Activated T-cell treated with anti-CD3 and anti-CD28 coated beads, Interleukin-2, amount 50 U/mL, for 24 hours (primary cell): ENCODE measurements around the gene LAMTOR4.

Source experiments
- DNase-seq: peaks from one replicate; pipeline ENCODE4 v3.0.0-alpha.2; 2020
- H3K27ac Mint-ChIP-seq: 2 replicates; pipeline ENCODE4 v1.8.0; 2020; ENCODE audit warnings: mild to moderate bottlenecking, mixed read lengths
- H3K27me3 Mint-ChIP-seq: 2 replicates; pipeline ENCODE4 v1.8.0; 2020; ENCODE audit warnings: mixed read lengths
- H3K36me3 Mint-ChIP-seq: 2 replicates; pipeline ENCODE4 v1.8.0; 2020; ENCODE audit warnings: low read depth, mixed read lengths
- H3K4me1 Mint-ChIP-seq: 2 replicates; pipeline ENCODE4 v1.8.0; 2020; ENCODE audit warnings: low read depth, mixed read lengths
- H3K4me3 Mint-ChIP-seq: 2 replicates; pipeline ENCODE4 v1.8.0; 2020; ENCODE audit warnings: mild to moderate bottlenecking, moderate library complexity, mixed read lengths
- H3K9me3 Mint-ChIP-seq: 2 replicates; pipeline ENCODE4 v1.8.0; 2020; ENCODE audit warnings: mixed read lengths

LAMTOR4 gene

DNA sequence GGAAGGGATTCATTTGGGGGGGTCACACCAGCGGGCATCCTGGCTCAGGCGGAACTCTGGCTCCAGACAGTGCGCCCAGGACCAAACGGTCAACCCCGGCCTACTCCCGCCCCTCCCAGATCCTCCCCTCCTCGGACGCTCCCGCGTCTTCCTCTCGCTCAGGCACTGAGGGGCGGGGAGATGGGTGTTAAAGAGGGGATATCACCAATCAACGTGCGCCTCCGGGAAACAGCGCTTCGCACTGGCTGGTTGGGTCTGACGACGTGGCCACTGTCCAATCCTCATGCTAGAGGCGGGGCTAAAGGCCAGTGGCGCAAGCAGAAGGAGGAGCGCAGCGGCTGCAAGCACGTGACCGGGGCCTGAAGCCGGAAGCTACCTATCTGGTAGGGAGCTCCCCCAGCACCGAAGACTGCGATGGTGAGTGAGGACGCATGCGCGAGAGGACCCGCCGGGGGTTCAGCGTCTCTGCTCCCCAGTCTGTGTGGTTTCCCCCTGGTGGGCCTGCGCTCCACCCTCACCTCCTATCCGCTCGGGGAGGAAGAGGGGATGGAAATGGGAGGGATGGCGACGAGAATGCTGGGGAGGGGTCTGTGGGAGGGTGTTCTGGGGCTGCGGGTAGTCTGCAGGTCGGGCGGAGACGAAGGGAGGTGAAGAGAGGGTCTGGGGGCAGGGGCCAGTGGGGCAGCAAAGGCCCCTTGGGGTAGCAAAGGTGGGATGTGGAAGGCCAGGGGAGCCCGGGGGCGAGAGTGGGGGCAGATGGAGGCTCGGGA is at the start of gene LAMTOR4:
Gene LAMTOR4 (plus strand): TSS at position 360 of the 770 bp plus-strand sequence. CDS start 55 bp downstream, at position 415.
- Mint-ChIP-seq H3K9me3 (no peaks in the 10 kb centered on the region), H3K4me1 (peaks cover 35% of the 10 kb centered on the region), H3K27ac (peak within 1 kb of the TSS; percentile 99), H3K27me3 (no peaks in the 10 kb centered on the region), H3K4me3 (peak within 1 kb of the TSS; percentile 99), H3K36me3 (peaks cover 40% of the 10 kb centered on the region)
- peak; percentile 95 for DNase-seq

DNA sequence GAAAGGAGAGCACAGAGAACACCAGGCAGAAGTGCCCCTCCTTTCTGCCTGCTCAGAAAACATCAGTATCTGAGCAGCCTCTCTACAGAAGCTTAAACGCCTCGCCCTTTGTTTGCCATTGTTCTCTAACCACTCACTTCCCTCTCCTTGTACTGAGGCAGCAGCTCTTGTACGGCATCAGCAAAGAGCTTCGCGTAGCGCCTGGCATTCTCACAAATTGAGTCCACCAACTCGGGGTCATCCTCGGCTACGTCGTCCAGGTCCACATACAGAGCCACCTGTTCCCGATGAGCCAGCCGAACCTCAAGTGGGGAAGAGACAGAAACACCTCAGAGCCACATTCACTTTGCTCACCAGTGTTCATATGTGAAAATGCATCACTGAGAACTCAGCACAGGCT is 49.3 kb upstream of the LAMTOR4 start:
- H3K27me3 Mint-ChIP-seq, result no peaks in the 10 kb centered on the region
- H3K4me1 Mint-ChIP-seq, result peaks cover 54% of the 10 kb centered on the region
- H3K9me3 Mint-ChIP-seq, result no peaks in the 10 kb centered on the region
- no peak for DNase-seq
- peaks cover 83% of the 10 kb centered on the region for H3K36me3 Mint-ChIP-seq
- H3K4me3 Mint-ChIP-seq, result peak overlapping the region; percentile 97
- H3K27ac Mint-ChIP-seq, result peak overlapping the region; percentile 99

DNA sequence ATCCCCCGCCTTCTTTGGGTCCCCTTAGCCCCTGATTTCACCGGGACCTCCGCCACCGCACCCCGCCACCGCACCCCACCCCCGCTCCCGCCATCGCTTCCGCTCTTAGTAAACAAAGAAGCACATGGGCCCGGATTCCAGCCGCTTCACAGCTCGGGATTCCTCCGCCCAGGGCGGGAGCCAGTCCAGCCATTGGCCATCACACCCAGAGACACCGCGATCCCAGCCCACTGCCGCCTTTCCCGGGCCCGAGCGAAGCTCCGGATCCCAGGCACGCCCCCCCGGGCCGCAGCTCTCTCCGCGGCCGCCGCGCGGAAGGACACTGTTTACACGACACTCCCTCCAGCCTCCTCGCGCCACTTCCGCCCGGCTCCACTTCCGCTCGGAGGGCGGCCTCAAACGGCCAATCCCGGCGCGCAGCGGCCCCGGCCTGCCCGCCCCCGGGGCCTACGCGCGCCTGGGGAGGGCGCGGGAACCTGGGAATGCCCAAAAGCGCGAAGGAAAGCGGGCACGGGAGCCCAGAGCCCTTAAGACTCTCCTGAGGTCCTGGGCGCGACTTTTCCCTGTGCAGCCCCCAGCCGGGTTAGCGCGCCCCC is 48.2 kb upstream of the LAMTOR4 start:
- peak; percentile 92 for DNase-seq
- H3K4me1 Mint-ChIP-seq, result peaks cover 50% of the 10 kb centered on the region
- H3K27ac Mint-ChIP-seq, result peak overlapping the region; percentile 99
- H3K9me3 Mint-ChIP-seq, result no peaks in the 10 kb centered on the region
- no peaks in the 10 kb centered on the region for H3K27me3 Mint-ChIP-seq
- H3K36me3 Mint-ChIP-seq, result peaks cover 82% of the 10 kb centered on the region
- peak overlapping the region; percentile 97 for H3K4me3 Mint-ChIP-seq

DNA sequence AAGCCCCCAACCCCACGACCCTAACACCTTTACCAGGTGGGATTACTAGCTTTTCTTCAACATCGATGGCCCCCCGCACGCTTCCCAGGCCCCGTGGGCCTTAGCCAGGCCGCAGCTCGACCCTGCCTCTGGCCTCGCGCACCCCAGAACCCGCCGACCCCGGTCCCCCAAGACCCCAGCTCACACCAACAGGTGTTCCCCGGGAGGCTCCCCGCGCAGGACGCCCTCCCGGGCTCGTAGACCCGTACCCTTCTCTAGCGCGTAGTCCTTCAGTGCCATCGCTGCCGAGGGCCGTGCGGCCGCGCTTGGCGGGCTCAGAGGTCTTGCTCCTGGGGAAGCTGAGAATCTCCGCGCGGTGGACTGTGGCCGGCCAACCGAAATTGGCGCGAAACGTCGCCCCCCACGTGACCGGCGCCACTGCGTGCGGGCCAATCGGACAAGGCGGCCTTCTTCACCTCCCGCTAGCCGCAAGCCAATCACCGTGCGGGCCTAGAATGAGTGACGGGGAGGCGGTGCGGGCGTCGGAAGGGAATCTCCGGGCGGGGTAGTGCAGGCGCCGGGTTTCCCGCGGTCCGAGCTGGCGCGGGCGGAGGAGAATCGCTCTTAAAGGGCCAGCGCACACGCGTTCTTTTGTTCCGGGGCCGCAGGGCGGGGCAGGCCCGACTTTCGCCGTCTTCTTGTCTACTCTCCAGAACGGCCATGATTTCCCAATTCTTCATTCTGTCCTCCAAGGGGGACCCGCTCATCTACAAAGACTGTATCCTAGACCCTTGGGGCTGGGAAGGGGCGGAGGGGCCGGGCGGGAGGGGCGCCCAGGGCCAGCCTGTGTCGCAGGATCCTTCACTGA is 47.5 kb upstream of the LAMTOR4 start, which contains the start of the genes AP4M1 and MCM7:
Gene AP4M1 (plus strand): TSS at position 628 of the 847 bp plus-strand sequence. CDS start 72 bp downstream, at position 700.
Gene MCM7 (minus strand): TSS at position 382 of the 847 bp plus-strand sequence. CDS start 103 bp downstream, at position 279.
- peak within 1 kb of the TSS; percentile 99 for H3K27ac Mint-ChIP-seq
- no peaks in the 10 kb centered on the region for H3K27me3 Mint-ChIP-seq
- peaks cover 46% of the 10 kb centered on the region for H3K4me1 Mint-ChIP-seq
- peaks cover 82% of the 10 kb centered on the region for H3K36me3 Mint-ChIP-seq
- peak; percentile 97 for DNase-seq
- H3K4me3 Mint-ChIP-seq, result peak within 1 kb of the TSS; percentile 97
- H3K9me3 Mint-ChIP-seq, result no peaks in the 10 kb centered on the region

DNA sequence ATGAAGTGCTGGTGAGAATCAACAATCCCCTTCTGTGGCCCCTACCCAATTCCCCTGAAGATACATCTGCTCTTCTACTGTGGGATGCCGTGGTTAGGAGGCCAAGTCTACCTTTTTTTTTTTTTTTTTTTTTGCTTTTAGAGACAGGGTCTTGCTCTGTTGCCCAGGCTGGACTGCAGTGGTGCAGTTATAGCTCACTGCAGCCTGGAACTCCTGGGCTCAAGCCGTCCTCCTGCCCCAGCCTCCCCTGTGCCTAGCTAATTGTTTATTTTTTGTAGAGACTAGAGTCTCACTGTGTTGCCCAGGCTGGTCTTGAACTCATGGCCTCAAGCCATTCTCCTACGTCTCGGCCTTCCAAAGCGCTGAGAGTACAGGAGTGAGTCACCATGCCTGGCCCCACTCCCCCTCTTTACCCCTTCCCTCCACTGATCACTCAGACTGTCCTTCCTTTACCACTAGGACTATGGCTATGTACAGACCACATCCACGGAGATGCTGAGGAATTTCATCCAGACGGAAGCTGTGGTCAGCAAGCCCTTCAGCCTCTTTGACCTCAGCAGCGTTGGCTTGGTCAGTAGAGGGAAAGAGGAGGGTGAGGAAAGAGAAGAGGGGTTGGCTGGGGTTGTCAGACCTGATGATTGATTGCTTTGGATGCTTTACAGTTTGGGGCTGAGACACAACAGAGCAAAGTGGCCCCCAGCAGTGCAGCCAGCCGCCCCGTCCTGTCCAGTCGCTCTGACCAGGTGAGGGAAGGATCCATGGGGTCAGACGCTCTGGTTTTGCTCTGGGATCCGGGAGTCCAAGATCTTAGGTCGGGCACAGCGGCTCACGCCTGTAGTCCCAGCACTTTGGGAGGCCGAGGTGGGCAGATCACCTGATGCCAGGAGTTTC is 45.5 kb upstream of the LAMTOR4 start:
- no peaks in the 10 kb centered on the region for H3K27me3 Mint-ChIP-seq
- H3K4me3 Mint-ChIP-seq, result peak overlapping the region; percentile 97
- no peaks in the 10 kb centered on the region for H3K9me3 Mint-ChIP-seq
- H3K36me3 Mint-ChIP-seq, result peaks cover 80% of the 10 kb centered on the region
- DNase-seq, result no peak
- H3K4me1 Mint-ChIP-seq, result peaks cover 33% of the 10 kb centered on the region
- H3K27ac Mint-ChIP-seq, result no peak overlapping the region

DNA sequence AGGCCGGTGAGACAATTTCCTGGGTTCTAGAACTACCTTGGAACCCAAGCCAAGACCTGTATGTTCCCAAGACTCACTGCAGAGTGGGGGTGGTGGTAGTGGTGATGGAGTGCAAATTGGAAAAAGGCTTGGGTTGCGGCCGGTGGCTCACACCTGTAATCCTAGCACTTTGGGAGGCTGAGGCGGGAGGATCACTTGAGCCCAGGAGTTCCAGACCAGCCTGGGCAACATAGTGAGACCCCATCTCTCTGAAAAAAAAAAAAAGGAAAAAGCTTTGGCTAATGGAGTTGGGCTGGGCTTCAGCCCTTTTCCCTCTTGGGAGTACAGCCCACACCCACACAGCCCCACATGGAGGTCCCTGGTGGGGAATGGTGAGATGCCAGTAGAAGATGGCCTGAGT is 43.2 kb upstream of the LAMTOR4 start:
- no peak for DNase-seq
- peaks cover 13% of the 10 kb centered on the region for H3K4me1 Mint-ChIP-seq
- no peak overlapping the region for H3K4me3 Mint-ChIP-seq
- peaks cover 80% of the 10 kb centered on the region for H3K36me3 Mint-ChIP-seq
- no peaks in the 10 kb centered on the region for H3K9me3 Mint-ChIP-seq
- H3K27me3 Mint-ChIP-seq, result no peaks in the 10 kb centered on the region
- H3K27ac Mint-ChIP-seq, result no peak overlapping the region

DNA sequence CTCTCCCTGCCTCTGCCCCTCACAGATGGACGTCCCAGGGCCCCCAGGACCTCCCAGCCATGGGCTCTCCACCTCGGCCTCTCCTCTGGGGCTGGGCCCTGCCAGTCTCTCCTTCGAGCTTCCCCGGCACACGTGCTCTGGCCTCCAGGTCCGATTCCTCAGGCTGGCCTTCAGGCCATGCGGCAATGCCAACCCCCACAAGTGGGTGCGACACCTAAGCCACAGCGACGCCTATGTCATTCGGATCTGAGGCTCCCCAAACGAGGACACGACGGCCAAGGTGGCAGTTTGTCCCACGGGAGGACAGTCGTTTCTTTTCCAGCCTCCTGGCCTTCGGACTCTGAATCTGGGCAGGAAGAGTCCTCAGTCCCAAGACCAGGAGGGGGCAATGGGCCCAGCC is 42.1 kb upstream of the LAMTOR4 start:
- H3K4me3 Mint-ChIP-seq, result no peak overlapping the region
- H3K4me1 Mint-ChIP-seq, result peaks cover 13% of the 10 kb centered on the region
- H3K9me3 Mint-ChIP-seq, result no peaks in the 10 kb centered on the region
- H3K27ac Mint-ChIP-seq, result peak overlapping the region; percentile 66
- H3K27me3 Mint-ChIP-seq, result no peaks in the 10 kb centered on the region
- no peak for DNase-seq
- H3K36me3 Mint-ChIP-seq, result peaks cover 80% of the 10 kb centered on the region

DNA sequence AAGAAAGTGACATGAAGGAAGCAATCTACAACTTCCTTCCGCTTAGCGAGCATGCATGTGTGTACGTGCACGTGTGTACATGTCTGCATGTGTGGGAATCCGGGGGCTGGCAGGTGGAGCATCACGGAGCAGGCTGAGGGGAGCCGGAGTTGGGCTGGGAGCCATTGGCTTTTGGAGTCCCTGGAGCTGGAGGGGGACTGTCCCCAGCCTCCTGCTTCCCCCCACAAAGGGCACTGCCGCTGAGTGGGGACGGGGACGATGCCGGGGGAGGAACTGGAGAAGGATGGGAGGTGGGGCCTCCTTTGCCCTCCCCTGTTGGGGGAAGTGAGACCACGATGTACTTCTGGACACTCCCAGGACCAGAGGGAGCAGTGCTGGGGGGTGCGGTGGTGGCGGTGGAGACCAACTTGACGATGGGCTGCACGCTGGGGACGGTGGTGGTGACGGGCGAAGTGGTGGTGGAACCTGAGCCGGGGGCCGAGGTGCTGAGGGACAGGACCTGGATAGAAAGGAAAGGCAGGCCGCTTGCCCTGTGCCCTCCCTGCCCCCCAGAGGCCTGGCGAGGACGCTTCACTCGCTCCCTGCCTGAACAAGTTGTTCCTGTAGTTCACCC is 41.5 kb upstream of the LAMTOR4 start:
- Mint-ChIP-seq H3K9me3 (no peaks in the 10 kb centered on the region), H3K4me1 (peaks cover 13% of the 10 kb centered on the region), H3K36me3 (peaks cover 85% of the 10 kb centered on the region), H3K4me3 (no peak overlapping the region), H3K27me3 (no peaks in the 10 kb centered on the region), H3K27ac (peak overlapping the region; percentile 66)
- no peak for DNase-seq

DNA sequence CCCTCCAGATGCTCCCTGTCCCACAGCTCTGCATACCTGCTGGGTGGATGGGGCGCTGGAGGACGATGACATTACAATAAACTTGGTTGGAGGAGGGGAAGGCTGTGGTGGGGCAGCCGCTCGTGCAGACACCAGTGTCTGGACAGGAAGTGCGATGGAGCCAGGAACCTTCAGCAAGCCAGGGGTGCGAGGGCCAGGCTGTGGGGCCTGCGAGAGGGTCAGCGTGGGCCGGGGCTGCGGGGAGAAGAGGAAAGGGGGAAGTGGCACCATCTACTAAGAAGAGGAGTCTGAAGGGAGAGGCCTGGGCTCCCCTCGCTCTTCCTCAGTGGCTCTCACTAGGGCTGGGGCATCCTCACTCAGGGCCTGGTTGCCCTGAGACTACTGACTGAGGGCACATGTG is 40.8 kb upstream of the LAMTOR4 start:
- Mint-ChIP-seq H3K4me3 (no peak overlapping the region), H3K27ac (no peak overlapping the region), H3K4me1 (peaks cover 7% of the 10 kb centered on the region), H3K36me3 (peaks cover 92% of the 10 kb centered on the region), H3K9me3 (no peaks in the 10 kb centered on the region), H3K27me3 (no peaks in the 10 kb centered on the region)
- no peak for DNase-seq

DNA sequence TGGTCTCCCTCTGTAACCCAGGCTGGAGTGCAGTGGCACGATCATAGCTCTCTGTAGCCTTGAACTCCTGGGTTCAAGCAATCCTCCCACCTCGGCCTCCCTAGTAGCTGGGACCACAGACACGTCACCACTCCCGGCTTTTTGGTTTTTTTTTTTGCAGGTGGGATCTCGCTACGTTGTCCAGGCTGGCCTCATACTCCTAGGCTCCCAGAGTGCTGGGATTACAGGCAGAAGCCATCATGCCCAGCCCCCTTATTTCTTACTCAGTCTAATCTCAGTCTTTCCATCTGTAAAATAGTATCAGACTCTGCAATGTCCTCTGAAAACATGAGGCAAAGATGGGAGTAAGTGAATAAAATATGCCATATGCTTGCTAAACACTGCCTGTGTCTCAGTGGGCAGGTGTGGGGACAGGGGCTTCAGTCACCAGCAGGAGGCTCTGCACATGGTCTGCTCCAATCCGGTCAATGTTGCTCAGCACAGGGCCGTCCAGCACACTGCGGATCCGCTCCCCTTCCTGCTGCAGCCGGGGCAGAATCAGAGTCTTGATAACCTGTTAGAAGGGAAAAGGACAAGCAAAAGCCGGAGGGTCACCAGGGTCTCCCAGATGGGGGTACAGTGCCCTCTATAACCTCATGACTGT is 39.1 kb upstream of the LAMTOR4 start:
- H3K4me3 Mint-ChIP-seq, result no peak overlapping the region
- no peak for DNase-seq
- peaks cover 95% of the 10 kb centered on the region for H3K36me3 Mint-ChIP-seq
- H3K27ac Mint-ChIP-seq, result no peak overlapping the region
- no peaks in the 10 kb centered on the region for H3K27me3 Mint-ChIP-seq
- H3K4me1 Mint-ChIP-seq, result no peaks in the 10 kb centered on the region
- H3K9me3 Mint-ChIP-seq, result no peaks in the 10 kb centered on the region

DNA sequence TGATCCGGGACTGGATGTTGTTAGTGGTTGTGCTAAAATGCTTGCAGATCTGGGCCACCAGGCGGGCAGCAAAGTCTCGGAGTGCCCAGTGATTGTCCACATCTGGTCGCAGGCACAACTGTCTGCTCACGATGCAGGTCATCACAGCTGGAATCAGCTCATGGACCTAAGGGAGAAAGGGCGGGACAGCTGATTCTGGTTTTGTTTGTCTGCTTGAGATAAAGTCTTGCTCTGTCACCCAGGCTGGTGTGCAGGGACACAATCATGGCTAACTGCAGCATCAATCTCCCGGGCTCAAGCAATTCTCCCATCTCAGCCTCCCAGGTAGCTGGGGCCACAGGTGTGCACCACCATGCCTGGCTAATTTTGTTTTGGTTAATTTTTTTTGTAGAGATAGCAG is 37.6 kb upstream of the LAMTOR4 start:
- Mint-ChIP-seq H3K36me3 (peaks cover 92% of the 10 kb centered on the region), H3K9me3 (no peaks in the 10 kb centered on the region), H3K27me3 (no peaks in the 10 kb centered on the region), H3K27ac (no peak overlapping the region), H3K4me3 (no peak overlapping the region), H3K4me1 (peaks cover 4% of the 10 kb centered on the region)
- no peak for DNase-seq

DNA sequence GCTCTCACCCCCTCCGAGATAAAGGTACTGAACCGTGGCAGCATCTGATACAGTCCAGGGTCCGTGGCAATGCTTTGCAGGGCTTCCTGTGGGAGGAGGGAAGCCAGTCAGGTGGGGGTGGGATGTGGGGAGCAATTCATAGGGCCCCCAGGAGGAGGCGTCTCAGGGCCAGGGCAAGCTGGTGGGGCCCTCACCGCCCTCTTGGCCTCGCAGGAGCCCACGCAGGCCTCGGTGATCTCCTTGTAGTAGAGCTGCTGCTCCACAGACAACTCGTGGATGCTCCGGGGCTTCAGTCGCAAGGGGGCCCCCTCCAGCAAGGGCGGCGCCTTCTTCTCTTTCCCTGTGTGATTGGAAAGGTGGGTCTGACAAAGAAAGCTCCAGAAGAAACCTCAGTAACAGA is 36.8 kb upstream of the LAMTOR4 start:
- Mint-ChIP-seq H3K9me3 (no peaks in the 10 kb centered on the region), H3K27ac (no peak overlapping the region), H3K4me1 (peaks cover 4% of the 10 kb centered on the region), H3K27me3 (no peaks in the 10 kb centered on the region), H3K4me3 (no peak overlapping the region), H3K36me3 (peaks cover 92% of the 10 kb centered on the region)
- no peak for DNase-seq

DNA sequence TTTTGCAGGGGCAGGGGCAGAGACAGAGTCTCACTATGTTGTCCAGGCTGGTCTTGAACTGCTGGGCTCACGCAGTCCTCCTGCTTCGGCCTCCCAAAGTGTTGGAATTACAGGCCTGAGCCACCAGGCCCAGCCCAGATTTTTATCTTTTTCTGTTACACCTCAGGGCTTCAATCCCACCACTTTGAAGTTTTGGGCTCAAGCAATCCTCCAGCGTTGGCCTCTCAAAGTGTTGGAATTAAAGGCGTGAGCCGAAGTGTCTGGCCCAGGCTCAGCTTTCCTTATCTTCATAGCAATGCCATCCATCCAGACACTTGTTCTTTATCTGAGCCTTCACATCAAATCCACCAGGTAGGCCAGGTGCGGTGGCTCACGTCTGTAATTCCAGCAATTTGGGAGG is 33.7 kb upstream of the LAMTOR4 start:
- H3K27me3 Mint-ChIP-seq, result no peaks in the 10 kb centered on the region
- H3K4me1 Mint-ChIP-seq, result peaks cover 16% of the 10 kb centered on the region
- H3K27ac Mint-ChIP-seq, result no peak overlapping the region
- peaks cover 76% of the 10 kb centered on the region for H3K36me3 Mint-ChIP-seq
- no peaks in the 10 kb centered on the region for H3K9me3 Mint-ChIP-seq
- H3K4me3 Mint-ChIP-seq, result no peak overlapping the region
- DNase-seq, result no peak
